Endothelial cell (in vitro differentiated cells): Measurements from ENCODE around the gene TPM4. TPM values are rescaled to one million over a fixed set of nuclear protein-coding genes. Genes with fewer than 3 reads are reported as not detected.

Source experiments
- DNase-seq: peaks from one replicate; pipeline ENCODE4 v3.0.0; 2021; ENCODE audit warnings: low spot score
- H3K27ac Mint-ChIP-seq: one replicate; pipeline ENCODE4 v1.8.0; 2021; ENCODE audit warnings: mixed read lengths, inconsistent platforms; ENCODE audit not compliant: unreplicated experiment
- H3K27me3 Mint-ChIP-seq: one replicate; pipeline ENCODE4 v1.8.0; 2021; ENCODE audit warnings: mild to moderate bottlenecking, moderate library complexity, mixed read lengths, inconsistent platforms; ENCODE audit not compliant: unreplicated experiment
- H3K36me3 Mint-ChIP-seq: one replicate; pipeline ENCODE4 v1.8.0; 2021; ENCODE audit warnings: mild to moderate bottlenecking, low read depth, mixed read lengths, inconsistent platforms; ENCODE audit not compliant: unreplicated experiment
- H3K4me1 Mint-ChIP-seq: one replicate; pipeline ENCODE4 v1.8.0; 2021; ENCODE audit warnings: mild to moderate bottlenecking, mixed read lengths, inconsistent platforms; ENCODE audit not compliant: unreplicated experiment
- H3K4me3 Mint-ChIP-seq: one replicate; pipeline ENCODE4 v1.8.0; 2021; ENCODE audit warnings: mild to moderate bottlenecking, mixed read lengths, inconsistent platforms; ENCODE audit not compliant: unreplicated experiment
- H3K9me3 Mint-ChIP-seq: one replicate; pipeline ENCODE4 v1.8.0; 2021; ENCODE audit warnings: mixed read lengths, inconsistent platforms; ENCODE audit not compliant: unreplicated experiment
- CTCF ChIP-seq: fragments of 200-600 bp; sonication (generic); IDR thresholded peaks from one replicate; pipeline ENCODE4 v1.5.0; 2021; ENCODE audit warnings: antibody characterized with exemption; ENCODE audit not compliant: unreplicated experiment
- total RNA-seq: library from RNA; stranded (reverse); fragmentation: NEBNext Ultra II Directional; extraction: Animal tissue kit (Norgen Biotek cat#: 25700); gene quantifications from one replicate; pipeline ENCODE4 v1.2.1, GENCODE V29; 2021; ENCODE audit not compliant: unreplicated experiment

TPM4 gene
- total RNA-seq, 1 donor from 2014 or later, result 644 TPM

GRCh38 chr19:16139752-16140151 lies 63.5 kb downstream of the TPM4 start:
- H3K27me3 Mint-ChIP-seq, result peaks cover 6% of the 10 kb centered on the region
- H3K27ac Mint-ChIP-seq, result no peak overlapping the region
- no peak overlapping the region for H3K4me3 Mint-ChIP-seq
- H3K9me3 Mint-ChIP-seq, result no peaks in the 10 kb centered on the region
- H3K4me1 Mint-ChIP-seq, result peaks cover 4% of the 10 kb centered on the region
- DNase-seq, result no peak
- no peak for TF ChIP-seq CTCF
- H3K36me3 Mint-ChIP-seq, result peaks cover 8% of the 10 kb centered on the region

- no peak for TF ChIP-seq CTCF
- Mint-ChIP-seq H3K9me3 (no peaks in the 10 kb centered on the region), H3K27me3 (peaks cover 5% of the 10 kb centered on the region), H3K4me1 (peaks cover 4% of the 10 kb centered on the region), H3K4me3 (no peak overlapping the region), H3K36me3 (peaks cover under 1% of the 10 kb centered on the region), H3K27ac (no peak overlapping the region)
- no peak for DNase-seq
Measured at GRCh38 chr19:16141043-16141442, 64.7 kb downstream of the TPM4 start.

- Mint-ChIP-seq H3K27me3 (peaks cover 5% of the 10 kb centered on the region), H3K27ac (no peak overlapping the region), H3K4me3 (no peak overlapping the region), H3K9me3 (no peaks in the 10 kb centered on the region), H3K4me1 (peaks cover 4% of the 10 kb centered on the region), H3K36me3 (no peaks in the 10 kb centered on the region)
- no peak for DNase-seq
- no peak for TF ChIP-seq CTCF
Measured at GRCh38 chr19:16142032-16142580, 65.8 kb downstream of the TPM4 start.

GRCh38 chr19:16143399-16144215 lies 67.3 kb downstream of the TPM4 start, which contains the start of gene HSH2D:
Gene HSH2D, plus strand, starts transcription at chr19:16143685. Its CDS starts 5,066 bp downstream, at chr19:16148751.
- no peak for DNase-seq
- Mint-ChIP-seq H3K27me3 (peaks cover 3% of the 10 kb centered on the region), H3K4me3 (no peak within 1 kb of the TSS), H3K36me3 (no peaks in the 10 kb centered on the region), H3K4me1 (peaks cover 4% of the 10 kb centered on the region), H3K27ac (no peak within 1 kb of the TSS), H3K9me3 (no peaks in the 10 kb centered on the region)
- no peak for TF ChIP-seq CTCF

- H3K4me3 Mint-ChIP-seq, result no peak overlapping the region
- DNase-seq, result no peak
- H3K27me3 Mint-ChIP-seq, result no peaks in the 10 kb centered on the region
- H3K27ac Mint-ChIP-seq, result no peak overlapping the region
- H3K4me1 Mint-ChIP-seq, result peaks cover 4% of the 10 kb centered on the region
- no peaks in the 10 kb centered on the region for H3K36me3 Mint-ChIP-seq
- H3K9me3 Mint-ChIP-seq, result no peaks in the 10 kb centered on the region
- TF ChIP-seq CTCF, result no peak
Measured at GRCh38 chr19:16144216-16144581, 67.9 kb downstream of the TPM4 start.
